ENCODE measurements around the gene AUTS2.

Gene AUTS2

DNA sequence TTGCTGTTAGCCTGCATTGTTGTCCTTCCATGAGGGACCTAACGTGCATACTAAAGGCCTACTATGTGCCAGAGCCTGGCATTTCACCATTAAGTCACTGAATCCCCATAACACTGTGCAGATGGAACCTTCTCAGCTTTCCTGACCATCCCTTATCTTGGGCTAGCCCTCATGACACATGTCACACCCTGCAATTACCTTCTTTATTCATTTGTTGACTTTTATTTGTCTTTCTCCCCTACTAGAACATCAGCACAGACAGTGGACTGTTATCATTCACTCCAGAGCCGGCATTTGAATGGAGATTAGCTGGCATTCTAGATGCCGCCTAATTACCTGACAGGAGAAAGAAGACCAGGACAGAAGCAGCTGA lies 1062.5 kb downstream of the AUTS2 start:
- DNase-seq, result no peak

DNA sequence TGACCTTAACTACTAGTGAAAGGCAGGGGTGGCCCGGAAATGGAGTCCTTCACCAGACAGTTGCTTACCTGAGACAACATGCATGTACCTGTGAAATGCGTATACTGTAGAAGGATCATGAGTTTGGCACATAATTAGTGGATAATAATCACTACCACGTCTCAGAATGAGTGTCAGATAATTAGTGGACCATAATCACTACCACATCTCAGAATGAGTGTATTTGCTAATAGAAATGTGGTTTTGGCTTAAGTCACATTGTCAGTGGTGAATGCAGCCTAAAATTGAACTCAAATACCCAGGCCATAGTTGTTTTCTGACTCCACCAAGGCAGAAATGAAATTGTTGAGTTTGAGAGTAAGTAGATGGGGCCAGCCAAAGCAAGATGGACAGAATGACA lies 1065.4 kb downstream of the AUTS2 start:
- no peak for DNase-seq

DNA sequence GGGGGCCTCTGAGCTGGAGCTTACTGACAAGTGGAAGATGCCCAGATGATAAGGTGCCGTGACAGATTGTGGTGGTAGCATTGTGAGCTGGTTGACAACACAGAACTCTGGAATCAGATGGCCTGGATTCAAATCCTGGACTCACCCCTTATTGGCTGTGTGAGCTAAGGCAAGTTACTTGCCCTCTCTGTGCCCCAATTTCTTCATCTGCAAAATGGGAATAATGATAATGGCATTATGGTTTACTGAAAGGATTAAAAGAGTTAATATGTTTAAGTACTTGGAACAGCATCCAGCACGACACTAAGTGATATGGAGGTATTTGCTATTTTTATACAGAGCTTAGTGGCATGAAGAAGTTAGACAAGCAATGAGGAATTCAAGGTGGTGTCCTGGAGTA lies 1067.7 kb downstream of the AUTS2 start:
- no peak for DNase-seq

DNA sequence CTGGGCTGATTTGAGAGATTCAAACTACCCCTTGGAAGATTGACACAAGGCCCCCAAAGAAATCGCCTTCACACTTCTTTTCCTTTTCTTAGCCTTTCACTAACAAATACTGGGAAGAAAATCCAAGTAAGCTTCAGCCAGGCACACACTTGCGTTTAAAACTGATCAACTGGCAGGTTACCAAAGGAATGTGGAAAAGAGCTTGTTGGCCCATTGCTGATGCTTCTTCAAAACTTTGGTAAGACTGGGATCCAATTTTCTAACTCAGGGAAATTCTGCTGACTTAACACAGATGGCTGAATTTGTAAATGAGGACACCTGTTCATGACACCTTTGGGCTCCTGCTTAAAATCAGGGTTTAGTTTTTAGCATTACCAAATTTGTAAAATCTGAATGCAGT lies 1069.1 kb downstream of the AUTS2 start:
- DNase-seq, result no peak

DNA sequence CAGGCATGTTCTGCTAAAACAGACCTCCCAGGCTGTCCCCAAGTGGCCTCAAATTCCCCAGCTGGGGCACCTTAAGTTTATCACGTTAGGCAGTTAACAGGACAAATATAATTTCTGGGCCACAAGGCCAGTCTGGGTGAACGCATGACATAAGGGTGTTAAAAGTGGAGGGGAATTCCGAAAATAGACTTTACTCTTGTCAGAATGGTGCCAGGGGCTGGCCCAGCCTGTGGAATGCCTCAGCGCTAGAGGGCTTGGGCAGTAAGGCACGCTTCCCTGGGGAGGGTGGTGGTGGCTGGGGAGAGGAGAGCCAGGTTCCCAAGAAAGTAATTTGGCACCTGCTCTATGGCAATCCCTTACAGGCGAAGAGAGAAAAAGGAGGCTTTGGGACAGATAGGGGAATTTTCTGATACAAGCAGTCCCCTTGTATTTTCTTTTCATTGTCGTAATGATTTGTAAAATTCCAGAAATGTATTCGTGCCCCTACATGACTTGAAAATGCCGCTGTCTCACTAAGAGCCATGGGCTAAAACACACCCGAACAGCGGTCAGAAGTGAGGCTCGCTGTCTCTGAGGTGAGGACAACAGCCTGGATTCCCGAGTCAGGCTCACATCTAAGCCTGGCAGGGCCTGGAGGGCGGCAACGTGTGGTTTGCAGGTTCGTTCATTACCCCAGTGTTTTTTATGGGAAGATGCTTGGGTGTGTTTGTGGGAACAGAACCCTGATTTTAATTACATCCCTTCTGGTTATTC lies 1070.5 kb downstream of the AUTS2 start:
- no peak for DNase-seq

- DNase-seq, result peak; percentile 31
Measured at GRCh38 chr7:70669854-70670253, 1071.6 kb downstream of the AUTS2 start.

DNA sequence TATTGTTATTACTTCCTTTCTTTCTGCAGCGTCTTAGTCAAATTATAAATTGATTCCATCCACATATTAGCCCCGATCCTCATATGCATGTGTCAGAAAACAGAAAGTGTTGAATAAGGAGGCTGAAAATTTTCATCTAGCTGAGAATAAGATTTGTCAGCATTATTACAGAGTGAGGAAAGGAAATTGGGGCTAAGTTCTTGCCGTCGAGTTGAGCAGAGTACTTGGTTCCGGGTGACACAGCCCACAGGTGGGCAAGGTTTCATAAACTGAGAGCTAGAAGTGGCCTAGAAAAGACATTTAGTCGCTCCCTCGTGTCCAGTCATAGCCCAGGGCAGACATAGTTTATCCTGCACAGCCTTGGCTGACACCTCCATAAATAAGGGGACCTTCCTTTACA lies 1072.0 kb downstream of the AUTS2 start:
- DNase-seq, result no peak

DNA sequence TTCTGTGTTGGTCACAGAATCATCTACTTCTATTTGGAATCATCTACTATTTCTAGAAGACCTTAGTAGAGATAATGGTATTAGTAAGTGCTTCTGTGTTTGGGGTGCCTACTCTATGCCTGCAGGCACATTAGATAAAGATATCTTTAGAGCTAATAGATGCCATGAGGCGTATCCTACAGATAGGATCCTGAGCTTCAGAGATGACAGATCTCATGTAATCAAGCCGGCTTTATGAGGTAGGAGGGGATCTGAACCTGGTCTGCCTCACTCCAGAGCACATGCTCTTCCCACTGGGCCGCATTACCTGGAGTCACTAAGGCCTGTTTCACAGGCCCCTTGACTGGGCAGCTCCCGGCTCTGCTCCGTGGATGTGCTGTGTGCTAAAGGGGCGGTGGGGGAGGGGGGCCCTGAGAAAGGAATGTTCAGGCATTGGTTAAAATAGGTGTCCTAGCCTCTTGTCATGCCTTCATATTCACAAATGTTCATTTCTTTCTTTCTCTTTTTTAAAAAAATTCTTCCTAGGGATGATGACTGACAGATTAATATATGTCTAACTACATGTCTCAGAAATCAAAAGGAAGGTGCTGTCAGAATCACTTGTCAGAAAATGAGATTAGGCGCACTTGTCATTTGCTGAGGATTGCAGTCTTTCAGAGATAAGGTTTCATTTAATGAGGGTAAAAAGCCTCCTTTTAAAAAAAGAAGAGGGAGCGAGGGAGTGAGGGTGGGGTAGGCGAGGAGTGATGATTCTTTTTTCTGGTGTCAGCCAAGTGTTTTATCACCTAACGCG lies 1075.7 kb downstream of the AUTS2 start:
- no peak for DNase-seq

GRCh38 chr7:70674571-70675010 lies 1076.3 kb downstream of the AUTS2 start:
- no peak for DNase-seq

GRCh38 chr7:70676243-70676642 lies 1078.0 kb downstream of the AUTS2 start:
- DNase-seq, result no peak

- no peak for DNase-seq
Measured at GRCh38 chr7:70678621-70679251, 1080.5 kb downstream of the AUTS2 start.

DNA sequence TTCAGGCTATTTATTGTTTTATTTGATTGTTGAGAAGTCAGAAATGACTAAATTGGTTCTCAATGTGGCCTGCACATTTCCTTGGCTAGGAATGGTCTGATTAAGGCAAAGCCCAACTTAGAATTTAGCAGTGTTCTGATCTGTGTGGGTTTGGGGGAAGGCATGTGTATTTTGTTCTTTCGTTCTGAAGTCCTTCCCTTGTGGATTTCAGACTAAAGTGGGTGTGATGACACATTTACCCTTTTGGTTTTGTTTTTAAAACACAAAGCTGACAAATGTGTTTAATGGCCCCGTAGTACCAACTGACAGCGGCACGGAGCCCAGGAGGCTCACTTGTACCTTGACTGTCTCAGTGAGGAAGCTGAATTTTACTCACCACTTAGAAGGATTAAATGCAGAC lies 1081.4 kb downstream of the AUTS2 start:
- DNase-seq, result peak; percentile 29

DNA sequence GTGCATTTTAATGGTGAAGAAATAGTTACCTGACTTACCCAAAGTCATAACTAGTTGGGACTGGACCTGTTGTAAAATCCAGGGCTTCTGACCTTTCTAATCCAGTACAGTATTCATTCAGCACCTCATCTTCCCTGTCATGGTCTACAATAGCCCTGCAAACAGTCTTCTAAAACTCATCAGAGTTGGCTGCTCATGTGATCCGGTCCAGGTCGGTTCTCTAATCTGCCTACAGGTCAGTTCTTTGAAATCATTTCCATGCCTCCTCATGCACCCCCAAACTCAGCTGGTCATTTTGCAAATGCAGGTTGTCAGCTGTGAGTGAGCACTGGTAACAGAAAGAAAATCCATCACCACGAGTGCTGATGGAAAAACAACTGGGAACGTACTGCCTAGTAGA lies 1082.0 kb downstream of the AUTS2 start:
- no peak for DNase-seq

DNA sequence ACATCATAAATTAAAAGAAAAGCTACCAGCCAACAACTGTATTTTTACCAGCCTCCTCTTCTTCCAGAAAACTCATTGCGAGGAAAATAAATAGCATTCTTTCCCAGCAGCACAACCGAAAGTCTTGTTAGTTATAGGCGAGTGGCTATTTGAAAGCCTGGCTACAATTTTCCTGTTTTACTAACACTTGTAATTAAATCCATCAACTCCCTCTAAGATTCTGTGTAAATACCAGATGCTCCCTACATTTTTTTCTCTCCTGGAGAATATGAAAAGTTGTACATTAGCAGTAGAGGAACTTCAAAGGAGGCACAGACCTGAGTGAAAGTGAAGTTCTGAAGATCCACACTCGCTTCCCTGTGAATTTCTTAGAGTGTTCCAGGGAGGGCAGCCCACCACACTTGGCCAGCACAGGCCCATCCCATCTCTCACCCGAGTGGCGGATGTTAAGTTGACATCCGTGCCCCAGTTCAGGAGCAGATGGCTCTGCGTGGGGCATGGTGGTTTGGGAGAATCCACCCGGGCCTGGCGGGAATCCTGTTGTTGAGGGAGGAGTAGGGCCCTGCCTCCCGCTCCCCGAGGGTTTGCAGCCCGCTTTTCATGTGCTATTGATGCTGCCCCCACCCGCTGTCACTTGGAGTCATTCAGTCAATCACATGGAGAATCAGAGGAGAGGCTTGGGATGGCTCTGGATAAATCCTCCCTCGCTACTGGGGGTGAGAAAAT lies 1082.6 kb downstream of the AUTS2 start:
- no peak for DNase-seq

DNA sequence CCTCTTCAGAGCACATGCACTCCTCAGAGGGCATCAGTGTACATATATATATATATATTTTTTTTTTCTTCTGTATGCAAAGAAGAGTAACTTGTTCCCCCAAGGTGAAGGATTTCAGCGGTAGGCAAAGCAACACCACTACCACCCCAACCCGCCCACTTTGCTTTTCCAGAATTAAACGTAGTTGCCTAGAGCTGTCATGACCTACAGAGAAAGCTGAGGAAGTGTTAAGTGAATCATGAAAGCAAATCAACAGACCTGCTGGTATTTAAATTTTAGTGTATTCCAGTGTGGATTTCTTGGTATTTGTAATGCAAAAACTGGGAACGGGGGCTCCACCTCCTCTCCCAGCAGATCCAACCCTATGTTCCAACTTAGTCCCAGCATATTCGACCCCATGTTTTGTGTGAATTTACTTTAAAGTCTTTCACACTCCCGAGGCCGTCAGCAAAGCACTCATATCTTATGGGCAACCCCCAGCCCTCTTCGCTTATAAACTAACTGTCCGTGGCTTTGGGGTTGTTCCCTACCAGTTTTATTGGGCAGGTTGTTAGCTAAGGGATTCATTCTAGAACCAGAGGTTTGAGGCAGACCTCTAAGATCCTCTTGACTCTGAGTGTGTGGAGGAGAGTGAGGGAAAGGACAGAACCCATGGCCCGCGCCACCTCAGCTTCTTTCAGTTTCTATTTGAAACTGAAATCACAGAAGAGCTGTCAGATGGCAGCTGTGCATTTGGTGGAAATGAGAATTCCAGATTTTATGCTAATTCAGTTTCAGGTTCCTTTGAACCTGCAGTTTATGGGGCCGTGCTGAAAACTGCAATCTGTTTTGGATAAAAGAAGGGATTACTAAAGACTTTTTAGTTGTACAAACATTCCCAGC lies 1083.4 kb downstream of the AUTS2 start:
- DNase-seq, result peak; percentile 41

- DNase-seq, result no peak
Measured at GRCh38 chr7:70684173-70684572, 1085.9 kb downstream of the AUTS2 start.

DNA sequence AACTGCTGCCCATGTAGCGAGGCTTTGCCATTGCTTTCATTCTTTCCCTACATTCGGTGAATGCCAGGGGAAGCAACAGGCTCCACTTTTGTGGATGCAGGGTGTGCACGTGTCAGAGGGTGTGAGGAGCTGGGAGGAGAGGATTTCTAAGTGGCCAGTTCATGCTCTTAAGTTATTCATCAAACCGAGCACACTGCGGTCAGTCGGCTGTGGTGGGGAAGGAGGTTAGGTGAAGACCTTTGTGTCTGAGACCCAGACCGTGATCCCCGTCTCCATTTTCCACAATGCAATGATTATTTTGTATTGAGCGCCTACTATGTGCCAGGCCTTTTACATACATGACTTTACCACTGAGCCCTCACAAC lies 1095.0 kb downstream of the AUTS2 start:
- DNase-seq, result no peak

- DNase-seq, result peak; percentile 68
Measured at GRCh38 chr7:70693686-70694433, 1095.6 kb downstream of the AUTS2 start.

DNA sequence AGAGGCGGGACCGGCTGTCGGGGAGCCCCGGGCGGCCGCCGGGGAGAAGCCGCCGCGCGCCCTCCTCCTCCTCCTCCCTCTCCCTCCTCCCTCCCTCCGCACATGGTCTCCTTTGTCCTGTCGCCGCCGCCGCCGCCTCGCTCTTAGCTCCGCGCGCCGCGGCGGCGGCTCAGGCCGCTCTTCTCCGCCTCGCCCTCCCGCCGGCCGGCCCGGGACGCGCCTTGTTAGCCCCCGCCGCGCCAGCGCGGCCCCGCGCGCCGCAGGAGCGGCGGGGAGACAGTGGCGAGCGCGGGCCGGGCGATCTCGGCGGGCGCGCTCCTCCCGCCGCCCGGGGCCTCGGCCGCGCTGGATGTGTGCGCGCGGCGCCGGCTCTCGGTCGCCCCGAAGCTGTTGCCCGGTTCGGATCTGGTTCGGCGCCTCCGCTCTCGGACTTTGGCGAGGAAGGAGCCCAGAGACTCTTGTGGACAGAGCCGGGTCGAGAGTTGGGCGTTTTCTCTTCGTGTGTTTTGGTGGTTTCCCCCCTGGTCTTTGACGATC lies 1096.2 kb downstream of the AUTS2 start:
- DNase-seq, result peak; percentile 29

GRCh38 chr7:70694971-70695794 lies 1096.9 kb downstream of the AUTS2 start:
- no peak for DNase-seq

DNA sequence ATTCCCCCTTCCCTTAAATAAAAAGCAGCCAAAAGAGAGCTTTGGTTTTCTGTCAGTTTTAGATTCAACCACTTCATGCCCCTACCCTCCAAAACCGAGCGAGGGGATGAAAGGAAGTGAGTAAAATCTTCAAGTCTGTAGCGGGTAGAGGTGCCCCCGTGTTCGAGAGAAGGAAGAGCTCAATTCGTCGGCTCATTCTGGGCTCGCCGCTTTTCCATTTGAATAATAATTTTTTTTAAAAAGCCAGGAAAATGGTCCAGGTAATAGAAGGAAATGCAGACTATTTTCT lies 1097.5 kb downstream of the AUTS2 start:
- peak; percentile 18 for DNase-seq

All from CD4-positive, alpha-beta T cell treated with Interleukin-10 for 1 hour (primary cell).